NK-92 (cell line): ENCODE results near the gene CCL24.
"Not testable (repeated sequence)": the region's sequence is repeated elsewhere in the genome, so short reads cannot be mapped to it uniquely, and the experiment has no call there.

Source experiments
- DNase-seq: peaks from one replicate; lab custom pipeline; 2025; ENCODE audit not compliant: unreplicated experiment; lab: John Stamatoyannopoulos, UW

Gene CCL24, protein sequence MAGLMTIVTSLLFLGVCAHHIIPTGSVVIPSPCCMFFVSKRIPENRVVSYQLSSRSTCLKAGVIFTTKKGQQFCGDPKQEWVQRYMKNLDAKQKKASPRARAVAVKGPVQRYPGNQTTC

DNA sequence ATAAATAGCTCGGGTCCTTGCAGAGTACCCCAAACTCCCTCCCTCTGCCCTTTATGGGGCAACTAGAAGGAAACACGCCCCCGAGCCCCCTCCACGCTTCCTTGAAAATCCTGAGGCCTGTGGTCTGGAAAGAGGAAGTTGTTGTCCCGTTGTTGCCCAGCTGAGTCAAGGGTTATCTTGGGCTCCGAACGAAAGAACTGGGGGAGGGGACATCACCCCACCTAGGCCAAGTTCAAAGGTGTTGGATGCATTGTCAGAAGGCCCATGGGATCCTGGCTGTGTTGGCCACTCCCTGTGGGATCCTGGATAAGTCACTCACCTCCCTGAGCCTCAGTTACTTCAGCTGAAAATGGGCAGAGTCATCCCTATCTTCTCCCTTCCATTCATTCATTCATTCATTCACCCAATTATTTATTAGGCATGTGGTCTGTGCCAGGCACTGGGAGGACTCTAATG lies at the start of gene CCL24:
CCL24 (minus strand) TSS at position 26 of the 456 bp plus-strand sequence. CDS start 91 bp downstream, outside the sequence.
- no peak for DNase-seq

DNA sequence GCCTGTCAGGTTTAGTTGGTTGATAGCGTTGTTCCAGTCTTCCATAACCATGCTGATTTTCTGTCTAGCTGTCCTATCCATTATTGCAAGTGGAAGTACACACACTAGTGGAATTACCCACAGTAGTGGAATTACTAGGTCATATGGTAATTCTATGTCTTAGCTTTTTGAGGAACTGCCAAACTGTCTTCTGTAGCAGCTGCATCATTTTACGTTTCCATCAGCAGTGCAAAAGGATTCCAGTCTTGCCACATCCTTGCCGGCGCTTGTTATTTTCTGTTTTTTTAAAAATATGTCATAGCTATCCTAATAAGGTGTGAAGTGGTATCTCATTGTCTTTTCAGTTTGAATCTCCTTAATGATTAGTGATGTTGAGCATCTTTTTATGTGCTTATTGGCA lies 48.0 kb upstream of the CCL24 start:
- no peak for DNase-seq

DNA sequence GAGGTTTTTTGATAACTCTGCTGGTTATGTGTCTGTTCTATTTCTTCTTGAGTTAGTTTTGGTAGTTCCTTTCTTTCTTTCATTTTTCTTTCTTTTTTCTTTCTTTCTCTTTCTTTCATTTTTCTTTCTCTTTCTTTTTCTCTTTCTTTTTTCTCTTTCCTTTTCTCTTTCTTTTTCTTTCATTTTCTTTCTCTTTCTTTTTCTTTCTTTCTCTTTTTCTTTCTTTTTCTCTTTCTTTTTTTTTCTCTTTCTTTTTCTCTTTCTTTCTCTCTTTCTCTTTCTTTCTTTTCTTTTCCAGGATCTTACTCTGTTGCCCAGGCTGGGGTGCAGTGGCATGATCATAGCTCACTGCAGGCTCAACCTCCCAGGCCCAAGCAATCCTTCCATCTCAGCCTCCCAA lies 44.8 kb upstream of the CCL24 start:
- DNase-seq = no peak

DNA sequence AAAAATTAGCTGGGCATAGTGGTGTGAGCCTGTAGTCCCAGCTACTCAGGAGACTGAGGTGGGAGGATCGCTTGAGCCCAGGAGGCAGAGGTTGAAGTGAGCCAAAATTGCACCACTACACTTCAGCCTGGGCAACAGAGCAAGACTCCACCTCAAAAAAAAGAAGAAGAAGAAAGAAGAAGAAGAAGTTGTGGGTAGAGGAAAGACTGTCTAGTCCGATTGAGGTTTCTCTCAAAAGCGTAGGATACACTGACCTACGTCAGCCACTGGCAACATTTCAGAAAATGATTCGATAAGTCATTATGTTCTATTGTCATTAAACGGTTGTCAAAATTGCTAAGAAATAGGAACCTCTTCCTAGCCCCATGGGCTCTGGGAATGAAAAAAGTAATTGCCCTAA lies 42.9 kb upstream of the CCL24 start:
- no peak for DNase-seq

DNA sequence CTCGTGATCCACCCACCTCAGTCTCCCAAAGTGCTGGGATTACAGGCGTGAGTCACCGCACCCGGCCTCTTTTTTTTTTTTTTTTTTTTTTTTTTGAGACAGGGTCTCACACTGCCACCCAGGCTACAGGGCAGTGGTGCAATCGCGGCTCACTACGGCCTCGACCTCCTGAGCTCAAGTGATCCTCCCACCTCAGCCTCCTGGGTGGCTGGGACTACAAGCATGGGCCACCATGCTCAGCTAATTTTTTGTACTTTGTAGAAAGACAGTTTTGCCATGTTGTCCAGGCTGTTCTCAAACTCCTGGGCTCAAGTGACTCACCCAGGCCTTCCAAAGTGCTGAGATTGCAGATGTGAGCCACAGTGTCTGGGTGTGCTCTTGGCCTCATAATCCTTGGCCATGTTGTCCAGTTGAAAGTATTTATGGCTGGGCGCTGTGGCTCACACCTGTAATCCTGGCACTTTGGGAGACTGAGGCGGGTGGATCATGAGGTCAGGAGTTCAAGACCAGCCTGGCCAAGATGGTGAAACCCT lies 41.3 kb upstream of the CCL24 start:
- not testable (repeated sequence) for DNase-seq

DNA sequence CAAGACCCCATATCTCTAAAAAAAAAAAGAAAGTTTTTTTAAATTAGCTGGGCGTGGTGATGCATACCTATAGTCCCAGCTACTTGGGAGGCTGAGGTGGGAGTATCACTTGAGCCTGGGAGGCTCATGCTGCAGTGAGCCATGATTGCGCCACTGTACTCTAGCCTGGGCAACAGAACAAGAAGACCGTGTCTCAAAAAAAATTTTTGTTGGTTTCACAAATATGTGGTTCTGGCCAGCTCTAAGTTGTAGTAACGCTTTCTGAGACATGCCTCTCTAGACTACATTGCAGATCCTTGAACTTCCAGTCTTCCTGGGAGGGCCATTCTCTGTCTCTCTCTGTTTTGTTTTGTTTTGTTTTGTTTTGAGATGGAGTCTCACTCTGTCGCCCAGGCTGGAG lies 40.6 kb upstream of the CCL24 start:
- DNase-seq = no peak

DNA sequence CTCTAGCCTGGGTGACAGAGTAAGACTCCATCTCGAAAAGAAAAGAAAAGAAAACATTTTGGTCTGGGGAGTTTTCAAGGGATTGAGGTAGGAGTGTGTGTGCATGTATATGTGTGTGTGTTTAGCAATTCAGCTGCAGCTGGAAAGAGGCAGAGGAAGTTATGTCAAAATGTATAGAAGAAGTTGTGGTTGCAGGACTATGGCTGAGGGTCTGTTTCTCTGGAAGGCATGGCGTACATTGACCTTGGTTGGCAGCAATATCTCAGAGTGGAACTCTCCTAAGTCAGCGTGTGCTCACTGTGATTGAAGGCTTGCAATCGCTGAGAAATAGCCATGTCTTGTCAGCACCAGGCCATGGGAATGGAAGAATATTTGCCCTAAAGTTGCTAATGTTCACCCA lies 36.6 kb upstream of the CCL24 start:
- DNase-seq = no peak

DNA sequence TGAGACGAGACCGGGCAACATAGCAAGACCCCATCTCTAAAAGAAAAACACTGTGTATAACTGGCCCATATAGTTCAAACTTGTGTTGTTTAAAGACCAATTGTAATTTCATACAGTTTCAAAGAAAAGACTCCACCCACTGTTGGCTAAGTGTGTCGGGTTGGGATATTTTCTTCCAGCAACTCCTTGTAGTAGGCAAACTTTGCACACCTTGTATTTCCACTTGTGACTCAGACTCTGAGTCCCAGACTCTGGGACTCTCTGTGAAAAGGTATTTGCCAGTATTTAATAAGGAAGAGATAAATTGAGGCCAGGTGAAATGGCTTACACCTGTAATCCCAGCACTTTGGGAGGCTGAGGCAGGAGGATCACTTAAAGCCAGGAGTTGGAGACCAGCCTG lies 36.0 kb upstream of the CCL24 start:
- no peak for DNase-seq

DNA sequence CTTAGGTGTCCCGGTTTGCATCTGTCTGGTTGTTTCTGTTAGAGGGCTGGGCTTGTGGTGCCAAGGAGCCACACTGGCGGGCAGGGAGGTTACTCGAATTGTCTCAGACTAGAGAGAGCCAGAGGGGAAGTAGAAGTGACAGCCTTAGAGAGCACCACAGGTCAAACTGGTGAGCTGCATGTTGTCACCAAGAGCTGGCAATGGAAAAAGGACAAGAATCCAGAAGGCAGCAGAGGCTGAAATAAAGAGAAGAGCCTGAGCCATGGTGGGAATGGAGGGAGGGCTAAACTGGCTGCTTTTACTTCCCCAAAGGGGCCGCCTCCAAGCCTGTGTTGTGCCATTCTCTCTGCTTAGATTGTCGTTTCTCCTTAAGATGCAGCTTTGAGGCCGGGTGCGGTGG lies 34.1 kb upstream of the CCL24 start:
- no peak for DNase-seq

DNA sequence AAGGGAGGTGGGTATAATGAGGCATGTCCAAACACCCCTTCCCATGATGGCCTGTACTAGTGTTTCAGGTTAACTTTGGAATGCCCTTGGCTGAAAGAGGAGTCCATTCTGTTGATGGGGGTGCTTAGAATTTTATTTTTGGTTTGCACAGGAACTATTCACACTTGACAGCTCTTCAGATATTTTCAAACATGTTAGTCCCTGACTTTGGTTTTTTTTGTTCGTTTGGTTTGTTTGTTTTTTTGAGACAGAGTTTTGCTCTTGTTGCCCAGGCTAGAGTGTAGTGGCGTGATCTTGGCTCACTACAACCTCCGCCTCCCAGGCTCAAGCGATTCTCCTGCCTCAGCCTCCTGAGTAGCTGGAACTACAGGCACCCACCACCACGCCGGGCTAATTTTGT lies 31.5 kb upstream of the CCL24 start:
- DNase-seq = not testable (repeated sequence)

DNA sequence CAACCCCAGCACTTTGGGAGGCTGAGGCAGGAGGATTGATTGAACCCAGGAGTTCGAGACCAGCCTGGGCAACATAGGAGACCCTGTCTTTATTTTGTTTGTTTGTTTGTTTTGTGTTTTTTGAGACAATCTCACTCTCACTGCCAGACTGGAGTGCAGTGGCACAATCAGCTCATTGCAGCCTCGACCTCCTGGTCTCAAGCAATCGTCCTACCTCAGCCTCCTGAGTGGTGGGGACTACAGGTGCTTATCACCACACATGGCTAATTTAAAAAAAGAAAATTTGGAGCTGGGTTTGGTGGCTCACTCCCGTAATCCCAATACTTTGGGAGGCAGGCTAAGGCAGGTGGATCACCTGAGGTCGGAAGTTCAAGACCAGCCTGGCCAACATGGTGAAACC lies 30.6 kb upstream of the CCL24 start:
- no peak for DNase-seq

DNA sequence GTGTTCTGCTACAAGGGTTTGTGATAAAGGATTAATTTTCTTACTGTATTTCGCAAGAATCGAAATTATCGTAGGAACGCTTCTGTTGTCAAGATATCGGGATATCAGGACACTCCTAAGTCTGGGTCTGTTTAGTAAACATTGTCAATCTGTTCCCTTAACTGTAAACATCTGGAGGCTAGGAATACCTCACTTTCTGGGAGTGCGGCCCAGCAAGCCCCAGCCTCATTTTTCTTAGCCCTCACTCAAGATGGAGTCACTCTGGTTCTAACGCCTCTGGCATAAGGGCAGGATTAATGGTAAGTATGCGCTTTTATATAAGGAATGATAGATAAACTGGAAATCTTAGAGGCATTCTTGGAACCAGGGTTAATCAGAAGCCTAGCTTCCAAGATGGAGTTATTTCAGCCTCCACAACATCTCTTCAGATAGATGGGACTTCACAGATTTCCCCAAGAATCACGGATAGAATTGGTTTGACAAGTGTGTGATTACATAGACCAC lies 30.1 kb upstream of the CCL24 start:
- DNase-seq = no peak

DNA sequence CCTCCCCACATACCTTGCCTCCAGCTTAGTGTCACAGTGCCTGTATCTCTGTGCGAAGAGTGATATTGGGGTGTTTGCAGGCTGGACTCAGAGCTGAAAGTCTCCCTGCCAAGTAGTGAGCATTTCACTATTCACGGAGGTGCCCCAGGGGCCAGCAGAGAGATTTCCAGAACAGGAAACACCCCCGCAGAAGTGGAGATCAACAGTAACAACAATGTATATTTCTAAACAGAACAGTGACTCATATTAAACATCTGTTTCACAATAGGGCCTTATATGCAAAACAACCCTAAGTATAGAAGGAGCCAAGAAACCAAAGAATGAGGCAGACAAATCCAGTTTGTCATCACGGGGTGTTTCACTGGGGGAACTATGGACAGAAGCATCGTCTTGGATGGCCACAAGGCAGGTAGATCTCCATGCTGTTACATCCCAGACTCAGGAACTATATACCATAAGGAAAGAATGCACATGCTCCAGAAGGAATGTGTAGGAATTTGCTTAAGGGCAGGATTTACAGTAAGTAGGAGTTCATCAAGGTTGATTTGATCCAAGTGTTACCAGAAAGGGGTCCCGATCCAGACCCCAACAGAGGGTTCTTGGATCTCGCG lies 29.3 kb upstream of the CCL24 start:
- DNase-seq = no peak

DNA sequence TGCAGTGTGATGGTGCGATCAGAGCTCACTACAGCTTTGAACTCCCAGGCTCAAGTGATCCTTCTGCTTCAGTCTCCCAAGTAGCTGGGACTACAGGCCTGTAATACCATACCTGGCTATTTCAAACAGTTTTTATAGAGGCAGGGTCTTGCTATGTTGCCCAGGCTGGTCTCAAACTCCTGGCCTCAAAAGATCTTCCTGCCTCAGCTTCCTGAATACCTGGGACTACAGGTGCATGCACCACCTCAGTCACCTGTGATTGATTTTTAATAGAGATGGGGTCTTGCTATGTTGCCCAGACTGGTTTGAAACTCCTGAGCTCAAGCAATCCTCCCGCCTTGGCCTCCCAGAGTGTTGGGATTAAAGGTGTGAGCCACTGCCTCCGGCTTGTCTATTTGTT lies 26.4 kb upstream of the CCL24 start:
- DNase-seq = no peak

DNA sequence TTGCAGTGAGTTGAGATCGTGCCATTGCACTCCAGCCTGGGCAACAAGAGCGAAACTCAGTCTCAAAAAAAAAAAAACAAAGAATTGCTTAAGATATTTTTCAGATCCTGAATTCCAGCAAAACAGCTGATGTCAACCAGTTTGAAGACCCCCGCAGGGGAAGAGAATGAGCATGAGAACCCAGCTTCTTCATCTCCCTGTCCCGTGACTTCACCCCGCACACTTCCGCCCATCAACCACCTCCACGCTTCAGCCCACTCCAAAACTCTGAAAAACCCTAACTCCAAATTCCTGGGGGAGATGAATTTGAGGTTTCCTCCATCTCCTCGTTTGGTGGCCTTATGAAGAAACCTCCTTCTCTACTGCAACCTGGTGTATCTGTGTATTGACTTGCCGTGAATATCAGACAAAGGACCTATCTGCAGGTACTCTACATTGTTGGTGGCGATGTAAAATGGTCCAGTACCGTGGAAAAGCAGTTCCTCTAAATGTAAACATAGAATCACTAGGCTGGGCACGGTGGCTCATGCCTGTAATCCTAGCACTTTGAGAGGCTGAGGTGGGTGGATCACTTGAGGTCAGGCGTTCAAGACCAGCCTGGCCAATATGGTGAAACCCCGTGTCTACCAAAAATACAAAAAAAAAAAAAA lies 24.8 kb upstream of the CCL24 start:
- not testable (repeated sequence) for DNase-seq

DNA sequence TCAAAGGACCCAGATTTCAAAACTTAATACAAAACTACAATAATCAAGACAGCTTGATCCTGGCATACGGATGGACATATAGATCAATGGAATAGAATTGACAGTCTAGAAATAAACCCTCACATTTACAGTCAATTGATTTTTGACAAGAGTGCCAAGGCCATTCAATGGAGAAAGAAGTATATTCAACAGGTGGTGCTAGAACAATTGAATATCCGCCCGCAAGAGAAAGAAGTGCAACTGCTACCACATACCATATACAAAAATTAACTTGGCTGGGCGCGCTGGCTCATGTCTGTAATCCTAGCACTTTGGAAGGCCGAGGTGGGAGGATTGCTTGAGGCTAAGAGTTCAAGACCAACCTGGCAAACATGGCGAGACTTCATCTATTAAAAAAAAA lies 23.2 kb upstream of the CCL24 start:
- no peak for DNase-seq

DNA sequence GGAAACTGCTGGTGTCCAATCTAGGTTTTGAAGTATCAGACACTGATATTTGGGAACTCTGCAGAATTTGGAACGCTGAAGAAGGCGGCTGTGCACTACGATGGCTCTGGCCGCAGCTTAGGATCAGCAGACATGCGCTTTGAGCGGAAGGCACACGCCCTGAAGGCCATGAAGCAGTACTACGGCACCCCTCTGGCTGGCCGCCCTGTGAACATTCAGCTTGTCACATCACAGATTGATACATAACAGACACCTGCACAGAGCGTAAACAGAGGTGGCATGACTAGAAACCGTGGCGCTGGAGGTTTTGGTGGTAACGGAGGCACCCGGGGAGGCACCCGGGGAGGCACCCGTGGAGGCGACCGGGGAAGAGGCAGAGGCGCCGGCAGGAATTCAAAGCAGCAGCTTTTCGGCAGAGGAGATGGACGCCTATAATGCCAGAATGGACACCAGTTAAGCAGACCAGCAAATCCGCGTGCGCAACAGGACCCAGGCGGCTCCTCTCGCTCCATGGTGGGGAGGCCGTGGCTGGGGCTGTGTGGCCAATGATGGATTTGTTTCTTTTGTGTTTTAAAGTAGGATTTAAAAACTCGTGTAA lies 22.2 kb upstream of the CCL24 start:
- DNase-seq = no peak

DNA sequence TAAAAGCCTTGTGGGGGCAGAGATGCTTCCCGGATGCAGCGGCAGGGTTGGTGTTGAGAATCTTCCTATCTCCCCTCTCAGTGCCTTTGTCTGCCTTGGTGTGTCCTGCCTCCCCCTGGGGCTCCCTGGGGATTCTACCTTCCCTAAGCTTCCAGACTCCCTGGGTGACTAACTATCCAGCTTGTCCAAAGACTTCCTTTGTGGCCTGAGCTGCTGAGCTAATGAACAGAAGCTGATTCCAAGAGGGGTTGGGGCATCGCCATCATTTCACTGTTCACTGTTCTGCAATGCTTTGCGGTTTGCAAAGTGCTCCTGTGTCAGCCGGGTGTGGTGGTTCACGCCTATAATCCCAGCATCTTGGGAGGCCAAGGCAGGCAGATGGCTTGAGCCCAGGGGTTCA lies 20.1 kb upstream of the CCL24 start:
- not testable (repeated sequence) for DNase-seq

DNA sequence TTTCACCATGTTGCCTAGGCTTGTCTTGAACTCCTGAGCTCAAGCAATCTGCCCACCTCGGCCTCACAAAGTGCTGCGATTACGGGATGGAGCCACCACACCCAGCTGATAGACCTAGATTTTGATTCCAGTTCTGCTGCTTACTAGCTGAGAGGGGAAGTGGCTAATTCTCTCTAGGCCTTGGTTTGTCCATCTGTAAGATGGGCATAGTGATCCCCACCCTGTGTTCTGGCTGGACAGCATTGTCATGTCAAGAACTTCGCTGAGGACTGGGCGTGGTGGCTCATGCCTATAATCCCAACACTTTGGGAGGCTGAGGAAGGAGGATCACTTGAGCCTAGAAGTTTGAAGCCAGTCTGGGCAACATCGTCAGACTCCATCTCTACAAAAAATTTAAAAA lies 17.4 kb upstream of the CCL24 start:
- no peak for DNase-seq

DNA sequence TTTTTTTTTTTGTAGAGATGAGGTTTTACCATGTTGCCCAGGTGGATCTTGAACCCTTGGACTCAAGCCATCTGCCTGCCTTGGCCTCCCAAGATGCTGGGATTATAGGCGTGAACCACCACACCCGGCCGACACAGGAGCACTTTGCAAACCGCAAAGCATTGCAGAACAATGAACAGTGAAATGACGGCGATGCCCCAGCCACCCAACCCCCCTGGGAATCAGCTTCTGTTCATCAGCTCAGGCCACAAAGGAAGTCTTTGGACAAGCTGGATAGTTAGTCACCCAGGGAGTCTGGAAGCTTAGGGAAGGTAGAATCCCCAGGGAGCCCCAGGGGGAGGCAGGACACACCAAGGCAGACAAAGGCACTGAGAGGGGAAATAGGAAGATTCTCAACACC lies 16.1 kb upstream of the CCL24 start:
- not testable (repeated sequence) for DNase-seq

DNA sequence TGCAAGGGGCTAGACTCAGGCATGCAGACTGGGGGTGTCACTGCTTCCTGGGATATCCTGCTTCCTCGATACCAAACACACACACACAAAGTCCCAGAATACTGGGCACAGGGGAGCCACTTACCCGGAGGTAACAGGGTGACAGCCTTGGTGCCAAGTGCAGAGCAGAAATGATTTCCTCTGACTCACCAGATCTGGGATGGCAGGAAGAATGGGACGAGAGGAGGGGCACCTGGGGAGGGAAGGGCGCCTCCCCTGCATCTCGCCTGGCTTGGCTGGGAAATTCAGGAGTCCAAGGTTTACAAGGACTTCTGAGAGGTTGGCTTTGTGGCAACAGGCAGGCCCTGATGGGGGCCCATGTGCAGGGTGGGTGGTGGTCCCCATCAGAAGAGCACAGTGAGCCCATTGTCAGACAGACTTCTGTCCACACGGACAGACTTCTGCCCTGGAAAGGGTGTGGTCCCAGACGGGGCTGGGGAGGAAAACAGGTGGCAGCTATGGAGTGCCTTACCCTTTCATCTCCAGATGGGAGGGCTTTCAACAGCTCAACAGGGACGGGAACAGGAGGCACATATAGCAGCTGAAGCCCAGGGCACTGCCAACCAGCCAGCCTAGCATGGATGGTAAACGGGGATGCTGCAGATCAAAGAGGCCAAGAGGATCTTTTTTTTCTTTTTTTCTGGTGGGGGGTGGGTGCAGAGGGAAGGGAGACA lies 9.7 kb upstream of the CCL24 start:
- DNase-seq = no peak
